HFF-Myc (cell line): Measurements from ENCODE around the gene ARHGAP45.

Experiments
- DNase-seq: peaks from one replicate; pipeline ENCODE4 v3.0.0-alpha.2; 2011; ENCODE audit warnings: low read depth; ENCODE audit errors: extremely low read depth
- H3K4me3 ChIP-seq: replicated peaks from 2 replicates; pipeline ENCODE4 v1.5.1; 2011; ENCODE audit warnings: low read depth, mild to moderate bottlenecking, control low read depth, low read length
- CTCF ChIP-seq: IDR thresholded peaks from 2 replicates; pipeline ENCODE4 v1.5.1; 2012; ENCODE audit warnings: mild to moderate bottlenecking, low read depth, low read length, control low read depth; ENCODE audit errors: missing control alignments

ARHGAP45 gene

GRCh38 chr19:1103708-1104310 lies 36.8 kb downstream of the ARHGAP45 start, which contains the start of gene GPX4:
TSS of gene GPX4 (plus strand) at chr19:1103994. CDS start at chr19:1104044, 50 bp downstream.
- TF ChIP-seq CTCF: no peak
- DNase-seq: peak; percentile 95
- H3K4me3 ChIP-seq: peak within 1 kb of the TSS; percentile 63

GRCh38 chr19:1104311-1105007 lies 37.5 kb downstream of the ARHGAP45 start:
- H3K4me3 ChIP-seq: peak overlapping the region; percentile 63
- no peak for TF ChIP-seq CTCF
- DNase-seq: no peak

- TF ChIP-seq CTCF: no peak
- no peak for DNase-seq
- peak overlapping the region; percentile 63 for H3K4me3 ChIP-seq
These were observed 38.3 kb downstream of the ARHGAP45 start for GRCh38 chr19:1105008-1105872.

GRCh38 chr19:1105873-1106840 lies 39.2 kb downstream of the ARHGAP45 start:
- no peak for DNase-seq
- TF ChIP-seq CTCF: no peak
- peak overlapping the region; percentile 63 for H3K4me3 ChIP-seq

GRCh38 chr19:1106841-1107660 lies 40.1 kb downstream of the ARHGAP45 start:
- DNase-seq: no peak
- no peak for TF ChIP-seq CTCF
- no peak overlapping the region for H3K4me3 ChIP-seq
